ENCODE data around the gene CPLANE1.
"Not testable (repeated sequence)": the region's sequence is repeated elsewhere in the genome, so short reads cannot be mapped to it uniquely, and the experiment has no call there.

CPLANE1 gene

DNA sequence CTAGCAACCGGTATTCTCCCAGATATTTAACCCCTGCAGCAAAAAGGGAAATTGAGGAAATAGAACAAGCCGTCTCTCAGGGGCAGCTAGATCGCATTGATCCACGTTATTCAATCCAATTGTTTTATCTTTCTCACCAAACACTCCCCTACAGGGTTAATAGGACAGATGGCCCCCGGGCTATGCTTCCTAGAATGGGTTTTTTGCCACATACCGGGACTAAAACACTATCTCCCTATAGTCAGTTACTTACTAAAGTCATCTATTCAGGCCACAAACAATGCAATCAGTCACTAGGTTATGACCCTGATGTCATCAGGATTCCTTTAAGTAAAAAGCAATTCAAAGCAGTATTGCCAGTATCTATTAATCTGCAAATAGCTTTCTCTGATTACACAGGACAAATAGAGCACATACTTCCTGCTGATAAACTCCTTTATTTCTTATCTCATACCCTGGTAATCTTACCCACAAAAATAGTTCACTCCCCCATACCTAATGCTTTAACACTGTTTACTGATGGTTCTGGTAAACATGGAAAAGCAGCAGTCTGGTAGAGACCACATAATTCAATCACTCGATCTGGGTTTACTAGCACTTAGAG lies 159.0 kb downstream of the CPLANE1 start:
- Histone ChIP-seq H3K4me3 (ENCODE audit: low read depth, low read length, poor library complexity, severe bottlenecking) (no peak overlapping the region), H3K9ac (ENCODE audit: low read length) (no peak overlapping the region), H3K9me3 (ENCODE audit: low read length) (no peaks in the 10 kb centered on the region), H3K4me2 (ENCODE audit: low read length) (no peak overlapping the region), H3K27ac (ENCODE audit: low read depth, low read length, poor library complexity, severe bottlenecking) (no peak overlapping the region), H3F3A (ENCODE audit: insufficient read depth, low read length) (no peaks in the 10 kb centered on the region), H3K36me3 (ENCODE audit: insufficient read depth, low read length) (no peaks in the 10 kb centered on the region), H4K20me1 (ENCODE audit: insufficient read depth, low read length) (no peaks in the 10 kb centered on the region), H3K9me2 (ENCODE audit: low read depth, low read length) (no peaks in the 10 kb centered on the region), H3K79me2 (ENCODE audit: insufficient read depth, low read length) (no peaks in the 10 kb centered on the region), H3K27me3 (ENCODE audit: insufficient read depth, low read length) (no peaks in the 10 kb centered on the region), H2AFZ (ENCODE audit: low read length) (no peak overlapping the region), H3K4me1 (ENCODE audit: insufficient read depth, low read length, severe bottlenecking) (no peaks in the 10 kb centered on the region)
- TF ChIP-seq, protein P1, sequence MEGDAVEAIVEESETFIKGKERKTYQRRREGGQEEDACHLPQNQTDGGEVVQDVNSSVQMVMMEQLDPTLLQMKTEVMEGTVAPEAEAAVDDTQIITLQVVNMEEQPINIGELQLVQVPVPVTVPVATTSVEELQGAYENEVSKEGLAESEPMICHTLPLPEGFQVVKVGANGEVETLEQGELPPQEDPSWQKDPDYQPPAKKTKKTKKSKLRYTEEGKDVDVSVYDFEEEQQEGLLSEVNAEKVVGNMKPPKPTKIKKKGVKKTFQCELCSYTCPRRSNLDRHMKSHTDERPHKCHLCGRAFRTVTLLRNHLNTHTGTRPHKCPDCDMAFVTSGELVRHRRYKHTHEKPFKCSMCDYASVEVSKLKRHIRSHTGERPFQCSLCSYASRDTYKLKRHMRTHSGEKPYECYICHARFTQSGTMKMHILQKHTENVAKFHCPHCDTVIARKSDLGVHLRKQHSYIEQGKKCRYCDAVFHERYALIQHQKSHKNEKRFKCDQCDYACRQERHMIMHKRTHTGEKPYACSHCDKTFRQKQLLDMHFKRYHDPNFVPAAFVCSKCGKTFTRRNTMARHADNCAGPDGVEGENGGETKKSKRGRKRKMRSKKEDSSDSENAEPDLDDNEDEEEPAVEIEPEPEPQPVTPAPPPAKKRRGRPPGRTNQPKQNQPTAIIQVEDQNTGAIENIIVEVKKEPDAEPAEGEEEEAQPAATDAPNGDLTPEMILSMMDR (IDR thresholded peaks at IDR 0.05; ENCODE audit: low read length) = no peak
- TF ChIP-seq EZH2 (IDR thresholded peaks at IDR 0.05; ENCODE audit: borderline replicate concordance, low read length) = no peak

GRCh38 chr5:37088009-37088408 lies 161.2 kb downstream of the CPLANE1 start:
- Histone ChIP-seq H3K9me2 (ENCODE audit: low read depth, low read length) (no peaks in the 10 kb centered on the region), H2AFZ (ENCODE audit: low read length) (no peak overlapping the region), H3K27ac (ENCODE audit: low read depth, low read length, poor library complexity, severe bottlenecking) (no peak overlapping the region), H3K9ac (ENCODE audit: low read length) (no peak overlapping the region), H3K36me3 (ENCODE audit: insufficient read depth, low read length) (no peaks in the 10 kb centered on the region), H3K4me2 (ENCODE audit: low read length) (no peak overlapping the region), H3F3A (ENCODE audit: insufficient read depth, low read length) (no peaks in the 10 kb centered on the region), H3K9me3 (ENCODE audit: low read length) (no peaks in the 10 kb centered on the region), H3K4me3 (ENCODE audit: low read depth, low read length, poor library complexity, severe bottlenecking) (no peak overlapping the region), H3K27me3 (ENCODE audit: insufficient read depth, low read length) (no peaks in the 10 kb centered on the region), H3K79me2 (ENCODE audit: insufficient read depth, low read length) (no peaks in the 10 kb centered on the region), H3K4me1 (ENCODE audit: insufficient read depth, low read length, severe bottlenecking) (no peaks in the 10 kb centered on the region), H4K20me1 (ENCODE audit: insufficient read depth, low read length) (no peaks in the 10 kb centered on the region)
- TF ChIP-seq, protein P1 (IDR thresholded peaks at IDR 0.05; ENCODE audit: low read length) = no peak
- TF ChIP-seq EZH2 (IDR thresholded peaks at IDR 0.05; ENCODE audit: borderline replicate concordance, low read length) = no peak

DNA sequence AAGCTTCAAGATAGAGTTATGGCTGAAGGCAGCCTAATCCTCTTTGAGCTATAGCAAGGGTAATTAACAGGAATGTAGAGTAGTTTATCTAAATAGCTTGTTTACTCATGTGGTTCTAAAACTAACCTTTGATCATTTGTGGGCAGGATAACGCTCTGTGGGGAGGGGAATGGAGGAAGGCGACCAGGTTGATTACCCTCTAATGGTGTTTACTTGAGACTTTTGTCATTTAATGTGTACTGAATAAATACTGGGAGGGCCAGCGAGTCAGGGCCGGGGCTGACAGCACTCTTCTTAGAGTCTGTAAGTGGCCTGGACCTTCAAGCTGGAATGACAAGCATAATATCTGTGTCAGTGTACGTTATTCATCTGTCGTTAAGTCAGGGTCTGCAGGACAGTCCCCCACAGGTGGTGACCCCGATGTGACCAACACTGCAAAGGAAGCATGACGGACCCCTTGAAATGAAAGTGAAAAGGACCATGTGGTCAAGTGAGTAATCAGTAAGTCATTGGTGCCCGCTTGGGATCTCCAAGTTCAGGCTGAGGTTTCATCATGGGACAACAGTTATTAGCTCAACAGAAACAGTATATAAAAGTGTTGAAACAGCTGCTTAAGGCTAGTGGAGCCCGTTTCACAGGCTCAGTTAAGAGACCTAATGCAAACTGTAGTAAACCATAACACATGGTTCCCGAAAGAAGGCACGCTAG lies 162.6 kb downstream of the CPLANE1 start:
- Histone ChIP-seq H3K4me2 (ENCODE audit: low read length) (no peak overlapping the region), H4K20me1 (ENCODE audit: insufficient read depth, low read length) (no peaks in the 10 kb centered on the region), H3K36me3 (ENCODE audit: insufficient read depth, low read length) (no peaks in the 10 kb centered on the region), H3K4me3 (ENCODE audit: low read depth, low read length, poor library complexity, severe bottlenecking) (no peak overlapping the region), H3K9me2 (ENCODE audit: low read depth, low read length) (no peaks in the 10 kb centered on the region), H3K27ac (ENCODE audit: low read depth, low read length, poor library complexity, severe bottlenecking) (no peak overlapping the region), H2AFZ (ENCODE audit: low read length) (no peak overlapping the region), H3K4me1 (ENCODE audit: insufficient read depth, low read length, severe bottlenecking) (no peaks in the 10 kb centered on the region), H3K79me2 (ENCODE audit: insufficient read depth, low read length) (no peaks in the 10 kb centered on the region), H3K9ac (ENCODE audit: low read length) (no peak overlapping the region), H3K9me3 (ENCODE audit: low read length) (no peaks in the 10 kb centered on the region), H3F3A (ENCODE audit: insufficient read depth, low read length) (no peaks in the 10 kb centered on the region), H3K27me3 (ENCODE audit: insufficient read depth, low read length) (no peaks in the 10 kb centered on the region)
- TF ChIP-seq EZH2 (IDR thresholded peaks at IDR 0.05; ENCODE audit: borderline replicate concordance, low read length) = no peak
- TF ChIP-seq, protein P1 (IDR thresholded peaks at IDR 0.05; ENCODE audit: low read length) = no peak

DNA sequence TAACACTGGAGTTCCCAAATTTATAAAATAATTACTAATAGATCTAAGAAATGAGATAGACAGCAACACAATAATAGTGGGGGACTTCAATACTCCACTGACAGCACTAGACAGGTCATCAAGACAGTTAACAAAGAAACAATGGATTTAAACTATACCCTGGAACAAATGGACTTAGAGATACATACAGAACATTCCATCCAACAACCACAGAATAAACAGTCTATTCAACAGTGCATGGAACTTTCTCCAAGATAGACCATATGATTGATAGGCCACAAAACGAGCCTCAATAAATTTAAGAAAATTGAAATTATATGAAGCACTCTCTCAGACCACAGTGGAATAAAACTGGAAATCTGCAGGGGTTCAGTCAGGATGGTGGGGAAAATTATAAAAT lies 163.2 kb downstream of the CPLANE1 start:
- H3K4me3 ChIP-seq (ENCODE audit: low read depth, low read length, poor library complexity, severe bottlenecking); H3K9me3 ChIP-seq (ENCODE audit: low read length); H3K9ac ChIP-seq (ENCODE audit: low read length); H3F3A ChIP-seq (ENCODE audit: insufficient read depth, low read length); H3K27me3 ChIP-seq (ENCODE audit: insufficient read depth, low read length); H3K79me2 ChIP-seq (ENCODE audit: insufficient read depth, low read length); H4K20me1 ChIP-seq (ENCODE audit: insufficient read depth, low read length); H3K4me1 ChIP-seq (ENCODE audit: insufficient read depth, low read length, severe bottlenecking); H2AFZ ChIP-seq (ENCODE audit: low read length); H3K4me2 ChIP-seq (ENCODE audit: low read length); H3K9me2 ChIP-seq (ENCODE audit: low read depth, low read length); H3K36me3 ChIP-seq (ENCODE audit: insufficient read depth, low read length); H3K27ac ChIP-seq (ENCODE audit: low read depth, low read length, poor library complexity, severe bottlenecking): not testable (repeated sequence)

- H3K4me1 ChIP-seq (ENCODE audit: insufficient read depth, low read length, severe bottlenecking); H2AFZ ChIP-seq (ENCODE audit: low read length); H3K79me2 ChIP-seq (ENCODE audit: insufficient read depth, low read length); H3K4me2 ChIP-seq (ENCODE audit: low read length); H3K27me3 ChIP-seq (ENCODE audit: insufficient read depth, low read length); H4K20me1 ChIP-seq (ENCODE audit: insufficient read depth, low read length); H3F3A ChIP-seq (ENCODE audit: insufficient read depth, low read length); H3K9me2 ChIP-seq (ENCODE audit: low read depth, low read length); H3K9me3 ChIP-seq (ENCODE audit: low read length); H3K36me3 ChIP-seq (ENCODE audit: insufficient read depth, low read length); H3K4me3 ChIP-seq (ENCODE audit: low read depth, low read length, poor library complexity, severe bottlenecking); H3K9ac ChIP-seq (ENCODE audit: low read length); H3K27ac ChIP-seq (ENCODE audit: low read depth, low read length, poor library complexity, severe bottlenecking): not testable (repeated sequence)
These were observed 166.2 kb downstream of the CPLANE1 start for GRCh38 chr5:37082977-37083376.

Measured in OCI-LY1 (cell line).